H9 (cell line): ENCODE data around the gene DTNA. TPM values are rescaled to one million over a fixed set of nuclear protein-coding genes. Genes with fewer than 3 reads are reported as not detected.

Experiments used
- DNase-seq: peaks from one replicate; pipeline ENCODE4 v3.0.0-alpha.2; 2017
- H2AFZ ChIP-seq: one replicate; pipeline ENCODE4 v1.6.1; 2013; ENCODE audit warnings: mild to moderate bottlenecking, low read length, control low read depth, moderate library complexity
- H2AK5ac ChIP-seq: 2 replicates; pipeline ENCODE4 v1.6.1; 2013; ENCODE audit warnings: low read length, control low read depth, mixed read lengths; ENCODE audit not compliant: insufficient read length
- H2BK120ac ChIP-seq: one replicate; pipeline ENCODE4 v1.6.1; 2013; ENCODE audit warnings: low read depth, mild to moderate bottlenecking, low read length, control low read depth, inconsistent platforms; ENCODE audit not compliant: poor library complexity, severe bottlenecking
- H2BK12ac ChIP-seq: 2 replicates; pipeline ENCODE4 v1.6.1; 2013; ENCODE audit warnings: low read length, control low read depth, mixed read lengths, low read depth; ENCODE audit not compliant: insufficient read length
- H2BK15ac ChIP-seq: 2 replicates; pipeline ENCODE4 v1.6.1; 2013; ENCODE audit warnings: low read depth, low read length, control low read depth
- H2BK20ac ChIP-seq: one replicate; pipeline ENCODE4 v1.6.1; 2013; ENCODE audit warnings: low read depth, mild to moderate bottlenecking, low read length, control low read depth, inconsistent platforms; ENCODE audit not compliant: poor library complexity, severe bottlenecking
- H2BK5ac ChIP-seq: 2 replicates; pipeline ENCODE4 v1.6.1; 2013; ENCODE audit warnings: low read length, control low read depth, mixed read lengths; ENCODE audit not compliant: insufficient read length
- H3K14ac ChIP-seq: 2 replicates; pipeline ENCODE4 v1.6.1; 2013; ENCODE audit warnings: low read length, control low read depth; ENCODE audit not compliant: insufficient read depth
- H3K18ac ChIP-seq: 2 replicates; pipeline ENCODE4 v1.6.1; 2013; ENCODE audit warnings: low read depth, mild to moderate bottlenecking, mixed read lengths, low read length, control low read depth; ENCODE audit not compliant: insufficient read length
- H3K23ac ChIP-seq: 2 replicates; pipeline ENCODE4 v1.6.1; 2013; ENCODE audit warnings: low read length, control low read depth, mixed read lengths, low read depth; ENCODE audit not compliant: insufficient read length
- H3K23me2 ChIP-seq: 2 replicates; pipeline ENCODE4 v1.6.1; 2013; ENCODE audit warnings: low read depth, mild to moderate bottlenecking, mixed read lengths, low read length, control low read depth; ENCODE audit not compliant: insufficient read length, poor library complexity, severe bottlenecking
- H3K27ac ChIP-seq: 2 replicates; pipeline ENCODE4 v1.5.1; 2013; ENCODE audit warnings: low read length, control low read depth, mixed read lengths, low read depth; ENCODE audit not compliant: insufficient read length
- H3K27me3 ChIP-seq: 2 replicates; pipeline ENCODE4 v1.6.1; 2013; ENCODE audit warnings: low read length, control low read depth, inconsistent platforms; ENCODE audit not compliant: insufficient read depth
- H3K4ac ChIP-seq: 2 replicates; pipeline ENCODE4 v1.6.1; 2013; ENCODE audit warnings: low read depth, mild to moderate bottlenecking, control low read depth, inconsistent platforms, low read length, moderate library complexity
- H3K4me1 ChIP-seq: 2 replicates; pipeline ENCODE4 v1.6.1; 2013; ENCODE audit warnings: low read length, control low read depth, inconsistent platforms; ENCODE audit not compliant: insufficient read depth
- H3K4me2 ChIP-seq: 2 replicates; pipeline ENCODE4 v1.6.1; 2013; ENCODE audit warnings: low read length, control low read depth, mixed read lengths; ENCODE audit not compliant: insufficient read length, insufficient read depth
- H3K56ac ChIP-seq: 2 replicates; pipeline ENCODE4 v1.6.1; 2013; ENCODE audit warnings: low read depth, mild to moderate bottlenecking, mixed read lengths, low read length, control low read depth; ENCODE audit not compliant: insufficient read length
- H3K79me1 ChIP-seq: 2 replicates; pipeline ENCODE4 v1.6.1; 2013; ENCODE audit warnings: low read depth, mild to moderate bottlenecking, moderate library complexity, low read length, control low read depth, inconsistent platforms; ENCODE audit not compliant: insufficient read depth, poor library complexity, severe bottlenecking
- H3K79me2 ChIP-seq: 2 replicates; pipeline ENCODE4 v1.6.1; 2013; ENCODE audit warnings: low read length, control low read depth, inconsistent platforms; ENCODE audit not compliant: insufficient read depth
- H3K9ac ChIP-seq: 2 replicates; pipeline ENCODE4 v1.6.1; 2013; ENCODE audit warnings: low read length, control low read depth, mixed read lengths; ENCODE audit not compliant: insufficient read length; ENCODE audit errors: extremely low read depth
- H3K9me3 ChIP-seq: one replicate; pipeline ENCODE4 v1.6.1; 2013; ENCODE audit warnings: low read depth, low read length, inconsistent platforms; ENCODE audit not compliant: control insufficient read depth
- H3T11ph ChIP-seq: one replicate; pipeline ENCODE4 v1.6.1; 2013; ENCODE audit warnings: mild to moderate bottlenecking, low read length, control low read depth, inconsistent platforms
- H4K20me1 ChIP-seq: one replicate; pipeline ENCODE4 v1.6.1; 2013; ENCODE audit not compliant: control insufficient read depth, insufficient read length, insufficient read depth
- H4K5ac ChIP-seq: 2 replicates; pipeline ENCODE4 v1.6.1; 2013; ENCODE audit warnings: low read depth, mild to moderate bottlenecking, mixed read lengths, low read length, control low read depth; ENCODE audit not compliant: insufficient read length
- H4K8ac ChIP-seq: replicated peaks from 2 replicates; pipeline ENCODE4 v1.6.1; 2013; ENCODE audit warnings: low read length, control low read depth, mixed read lengths, low read depth; ENCODE audit not compliant: insufficient read length
- H4K91ac ChIP-seq: 2 replicates; pipeline ENCODE4 v1.6.1; 2013; ENCODE audit warnings: low read depth, mild to moderate bottlenecking, moderate library complexity, mixed read lengths, low read length, control low read depth; ENCODE audit not compliant: insufficient read length
- H3K27ac Mint-ChIP-seq, 3 experiments: 2 replicates in 2 of 3; 3 replicates in 1 of 3; pipeline ENCODE4 v1.8.0; 2020 to 2021; ENCODE audit warnings: mixed read lengths in 3 of 3, mild to moderate bottlenecking in 1 of 3, moderate library complexity in 1 of 3
- H3K27me3 Mint-ChIP-seq: 2 replicates; pipeline ENCODE4 v1.8.0; 2021; ENCODE audit warnings: low read depth, mild to moderate bottlenecking, moderate library complexity, mixed read lengths
- H3K36me3 Mint-ChIP-seq, 3 experiments: 2 replicates in 2 of 3; 3 replicates in 1 of 3; pipeline ENCODE4 v1.8.0; 2020 to 2021; ENCODE audit warnings: low read depth in 3 of 3, mixed read lengths in 3 of 3; ENCODE audit not compliant: insufficient read depth in 1 of 3
- H3K4me1 Mint-ChIP-seq, 2 experiments: 2 replicates each; pipeline ENCODE4 v1.8.0; 2020; ENCODE audit warnings: mixed read lengths in 2 of 2
- H3K4me3 Mint-ChIP-seq, 2 experiments: 2 replicates in 1 of 2; 3 replicates in 1 of 2; pipeline ENCODE4 v1.8.0; 2020 to 2021; ENCODE audit warnings: mild to moderate bottlenecking in 2 of 2, mixed read lengths in 2 of 2, moderate library complexity in 1 of 2
- H3K9me3 Mint-ChIP-seq, 2 experiments: 2 replicates in 1 of 2; 3 replicates in 1 of 2; pipeline ENCODE4 v1.8.0; 2020; ENCODE audit warnings: mild to moderate bottlenecking in 2 of 2, mixed read lengths in 2 of 2, moderate library complexity in 1 of 2
- WGBS: extraction: QIAGEN DNeasy Blood & Tissue Kit; methylation state at CpG from one replicate; pipeline ENCODE4 v1.1.7; 2013; ENCODE audit warnings: missing lambda C conversion rate, low lambda C conversion rate, mixed read lengths; ENCODE audit not compliant: insufficient read length; ENCODE audit errors: extremely low coverage; 5-methylcytosine and 5-hydroxymethylcytosine counted together
- total RNA-seq: library from RNA; stranded (reverse); gene quantifications from 2 replicates; pipeline ENCODE4 v1.2.1, GENCODE V29; 2021
- TF ChIP-seq, protein P1 (sequence below): fragments of 200-600 bp; sonication (generic); conservative IDR thresholded peaks from 3 replicates; pipeline ENCODE4 v1.8.0; 2021; ENCODE audit warnings: antibody characterized with exemption, mild to moderate bottlenecking

DTNA gene
- total RNA-seq, 1 experiment from 2014 or later = 25.5 TPM

DNA sequence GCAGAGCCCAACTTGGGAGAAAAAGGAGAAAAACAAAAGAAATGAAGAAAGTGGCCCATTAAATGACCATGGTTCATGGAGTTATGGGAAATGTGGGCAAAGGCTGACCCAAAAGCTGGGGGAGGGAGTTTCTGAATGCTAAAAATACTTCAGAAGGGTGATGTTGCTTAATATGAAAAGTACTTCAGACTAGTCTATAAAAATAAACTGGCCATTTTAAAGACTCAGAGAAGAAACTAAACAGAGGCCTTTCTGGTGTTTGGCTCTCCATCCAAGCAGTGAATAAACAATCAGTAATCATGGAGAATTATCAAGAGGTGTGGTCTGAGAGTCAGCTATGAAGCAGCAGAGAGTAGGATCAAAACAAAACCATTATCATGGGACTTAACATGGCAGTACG lies 170.3 kb downstream of the DTNA start:
- Histone ChIP-seq H2AFZ (no peak overlapping the region), H3K4me1 (no peaks in the 10 kb centered on the region)
- TF ChIP-seq, protein P1, sequence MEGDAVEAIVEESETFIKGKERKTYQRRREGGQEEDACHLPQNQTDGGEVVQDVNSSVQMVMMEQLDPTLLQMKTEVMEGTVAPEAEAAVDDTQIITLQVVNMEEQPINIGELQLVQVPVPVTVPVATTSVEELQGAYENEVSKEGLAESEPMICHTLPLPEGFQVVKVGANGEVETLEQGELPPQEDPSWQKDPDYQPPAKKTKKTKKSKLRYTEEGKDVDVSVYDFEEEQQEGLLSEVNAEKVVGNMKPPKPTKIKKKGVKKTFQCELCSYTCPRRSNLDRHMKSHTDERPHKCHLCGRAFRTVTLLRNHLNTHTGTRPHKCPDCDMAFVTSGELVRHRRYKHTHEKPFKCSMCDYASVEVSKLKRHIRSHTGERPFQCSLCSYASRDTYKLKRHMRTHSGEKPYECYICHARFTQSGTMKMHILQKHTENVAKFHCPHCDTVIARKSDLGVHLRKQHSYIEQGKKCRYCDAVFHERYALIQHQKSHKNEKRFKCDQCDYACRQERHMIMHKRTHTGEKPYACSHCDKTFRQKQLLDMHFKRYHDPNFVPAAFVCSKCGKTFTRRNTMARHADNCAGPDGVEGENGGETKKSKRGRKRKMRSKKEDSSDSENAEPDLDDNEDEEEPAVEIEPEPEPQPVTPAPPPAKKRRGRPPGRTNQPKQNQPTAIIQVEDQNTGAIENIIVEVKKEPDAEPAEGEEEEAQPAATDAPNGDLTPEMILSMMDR = no peak

More for the DNA sequence above, 170.3 kb downstream of the DTNA start:
- H4K8ac ChIP-seq = no peak overlapping the region
- peaks cover 0 to 3% (median 0%) of the 10 kb centered on the region in 3 experiments; a peak in 2 of 7 replicates for H3K36me3 Mint-ChIP-seq
- H2BK20ac ChIP-seq = no peak overlapping the region
- H3K4ac ChIP-seq = no peak overlapping the region
- no peaks in the 10 kb centered on the region for H3K27me3 Mint-ChIP-seq
- no peaks in the 10 kb centered on the region for H4K20me1 ChIP-seq
- no peak overlapping the region for H3K27ac ChIP-seq
- H3K18ac ChIP-seq = no peak overlapping the region
- H3K9me3 Mint-ChIP-seq = no peaks in the 10 kb centered on the region
- no peaks in the 10 kb centered on the region for H3K79me2 ChIP-seq
- H3K56ac ChIP-seq = no peak overlapping the region
- H3K4me3 Mint-ChIP-seq = no peak overlapping the region
- H3T11ph ChIP-seq = no peak overlapping the region
- no peak overlapping the region for H3K27ac Mint-ChIP-seq
- no CpG with 5 or more reads among the region's 1 CpG for WGBS
- no peaks in the 10 kb centered on the region for H3K23me2 ChIP-seq
- no peaks in the 10 kb centered on the region for H3K79me1 ChIP-seq
- no peak overlapping the region for H4K91ac ChIP-seq
- peaks cover 0 to under 1% of the 10 kb centered on the region in 2 experiments; a peak in 1 of 4 replicates for H3K4me1 Mint-ChIP-seq
- no peak overlapping the region for H2BK5ac ChIP-seq
- H3K4me2 ChIP-seq = no peak overlapping the region
- H2BK120ac ChIP-seq = no peak overlapping the region
- no peak overlapping the region for H2BK12ac ChIP-seq
- DNase-seq = no peak
- H3K23ac ChIP-seq = no peak overlapping the region
- no peak overlapping the region for H2BK15ac ChIP-seq
- no peak overlapping the region for H4K5ac ChIP-seq
- H3K9ac ChIP-seq = no peak overlapping the region
- H2AK5ac ChIP-seq = no peak overlapping the region
- no peaks in the 10 kb centered on the region for H3K9me3 ChIP-seq
- no peaks in the 10 kb centered on the region for H3K27me3 ChIP-seq
- no peak overlapping the region for H3K14ac ChIP-seq
